Astrocyte (in vitro differentiated cells and primary cell): ENCODE data around the gene PCP4L1. TPM values are rescaled to one million over a fixed set of nuclear protein-coding genes. Genes with fewer than 3 reads are reported as not detected.

Experiments
- DNase-seq: peaks from one replicate; pipeline ENCODE4 v3.0.0-alpha.2; 2010; ENCODE audit warnings: low read depth
- FAIRE-seq: peaks from 2 replicates; lab custom pipeline; 2011; peaks lifted over from hg19 to GRCh38; lab: Jason Lieb, UNC
- H2AFZ ChIP-seq: 2 replicates; pipeline ENCODE4 v1.6.0; 2012; ENCODE audit warnings: low read depth, low read length, inconsistent platforms
- H3K27ac ChIP-seq: 2 replicates; pipeline ENCODE4 v1.5.1; 2011; ENCODE audit warnings: low read depth, low read length, inconsistent platforms
- H3K27me3 ChIP-seq: 2 replicates; pipeline ENCODE4 v1.6.0; 2011; ENCODE audit warnings: low read length, inconsistent platforms; ENCODE audit not compliant: insufficient read depth
- H3K36me3 ChIP-seq: 2 replicates; pipeline ENCODE4 v1.5.1; 2011; ENCODE audit warnings: low read length, inconsistent platforms; ENCODE audit not compliant: insufficient read depth
- H3K4me1 ChIP-seq: 2 replicates; pipeline ENCODE4 v1.5.1; 2011; ENCODE audit warnings: low read length, inconsistent platforms; ENCODE audit not compliant: insufficient read depth
- H3K4me2 ChIP-seq: 2 replicates; pipeline ENCODE4 v1.6.0; 2012; ENCODE audit warnings: low read length, inconsistent platforms
- H3K4me3 ChIP-seq: 2 replicates; pipeline ENCODE4 v1.5.1; 2011; ENCODE audit warnings: low read depth, mild to moderate bottlenecking, low read length, inconsistent platforms; ENCODE audit not compliant: insufficient read depth
- H3K79me2 ChIP-seq: 2 replicates; pipeline ENCODE4 v1.6.0; 2012; ENCODE audit warnings: mild to moderate bottlenecking, low read length, inconsistent platforms; ENCODE audit not compliant: insufficient read depth
- H3K9ac ChIP-seq: 2 replicates; pipeline ENCODE4 v1.6.0; 2012; ENCODE audit warnings: mild to moderate bottlenecking, low read length, inconsistent platforms
- H3K9me3 ChIP-seq: 2 replicates; pipeline ENCODE4 v1.5.1; 2012; ENCODE audit warnings: low read depth, mild to moderate bottlenecking, low read length, inconsistent platforms; ENCODE audit not compliant: insufficient read depth
- H4K20me1 ChIP-seq: 2 replicates; pipeline ENCODE4 v1.6.0; 2012; ENCODE audit warnings: low read length, inconsistent platforms; ENCODE audit not compliant: insufficient read depth
- H3K27ac Mint-ChIP-seq: one replicate; pipeline ENCODE4 v1.8.0; 2021; ENCODE audit warnings: mild to moderate bottlenecking, mixed read lengths; ENCODE audit not compliant: unreplicated experiment
- H3K27me3 Mint-ChIP-seq: one replicate; pipeline ENCODE4 v1.8.0; 2021; ENCODE audit warnings: low read depth, mixed read lengths; ENCODE audit not compliant: unreplicated experiment
- H3K36me3 Mint-ChIP-seq: one replicate; pipeline ENCODE4 v1.8.0; 2021; ENCODE audit warnings: low read depth, mixed read lengths; ENCODE audit not compliant: unreplicated experiment
- H3K4me1 Mint-ChIP-seq: one replicate; pipeline ENCODE4 v1.8.0; 2021; ENCODE audit warnings: low read depth, mixed read lengths; ENCODE audit not compliant: unreplicated experiment
- H3K4me3 Mint-ChIP-seq: one replicate; pipeline ENCODE4 v1.8.0; 2021; ENCODE audit warnings: mild to moderate bottlenecking, moderate library complexity, mixed read lengths; ENCODE audit not compliant: unreplicated experiment
- H3K9me3 Mint-ChIP-seq: one replicate; pipeline ENCODE4 v1.8.0; 2021; ENCODE audit warnings: mild to moderate bottlenecking, mixed read lengths; ENCODE audit not compliant: unreplicated experiment
- EZH2 ChIP-seq: IDR thresholded peaks from 2 replicates; pipeline ENCODE4 v1.6.1; 2012; ENCODE audit warnings: mild to moderate bottlenecking, low read length, inconsistent platforms; ENCODE audit not compliant: insufficient read depth
- total RNA-seq: library from RNA; stranded (reverse); gene quantifications from 2 replicates; pipeline ENCODE4 v1.2.1, GENCODE V29; 2021
- TF ChIP-seq, protein P1 (sequence below): IDR thresholded peaks from 2 replicates; pipeline ENCODE4 v1.5.1; 2011; ENCODE audit warnings: low read depth, mild to moderate bottlenecking, inconsistent platforms, low read length, moderate library complexity; ENCODE audit not compliant: insufficient read depth

Gene PCP4L1
- total RNA-seq, 1 donor from 2014 or later: not detected

DNA sequence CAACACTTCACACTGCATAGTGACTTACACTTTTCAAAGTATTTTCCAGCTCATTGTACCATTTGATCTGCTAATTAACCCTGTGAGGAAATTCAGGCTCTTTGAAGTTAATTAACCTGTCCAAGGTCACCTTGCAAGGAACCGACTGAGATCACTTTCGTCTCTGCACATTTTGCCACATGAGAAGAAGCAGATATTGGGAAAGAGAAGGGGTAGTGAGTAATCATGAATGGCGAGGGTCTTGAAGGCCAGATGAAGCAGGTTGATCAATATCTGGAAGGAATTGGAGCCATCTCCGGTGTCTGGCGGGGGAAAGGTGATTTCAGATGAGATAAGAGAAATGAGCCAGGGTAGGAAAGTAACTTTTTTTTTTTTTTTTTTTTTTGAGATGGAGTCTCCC, 38.5 kb upstream of the PCP4L1 start:
- TF ChIP-seq, protein P1, sequence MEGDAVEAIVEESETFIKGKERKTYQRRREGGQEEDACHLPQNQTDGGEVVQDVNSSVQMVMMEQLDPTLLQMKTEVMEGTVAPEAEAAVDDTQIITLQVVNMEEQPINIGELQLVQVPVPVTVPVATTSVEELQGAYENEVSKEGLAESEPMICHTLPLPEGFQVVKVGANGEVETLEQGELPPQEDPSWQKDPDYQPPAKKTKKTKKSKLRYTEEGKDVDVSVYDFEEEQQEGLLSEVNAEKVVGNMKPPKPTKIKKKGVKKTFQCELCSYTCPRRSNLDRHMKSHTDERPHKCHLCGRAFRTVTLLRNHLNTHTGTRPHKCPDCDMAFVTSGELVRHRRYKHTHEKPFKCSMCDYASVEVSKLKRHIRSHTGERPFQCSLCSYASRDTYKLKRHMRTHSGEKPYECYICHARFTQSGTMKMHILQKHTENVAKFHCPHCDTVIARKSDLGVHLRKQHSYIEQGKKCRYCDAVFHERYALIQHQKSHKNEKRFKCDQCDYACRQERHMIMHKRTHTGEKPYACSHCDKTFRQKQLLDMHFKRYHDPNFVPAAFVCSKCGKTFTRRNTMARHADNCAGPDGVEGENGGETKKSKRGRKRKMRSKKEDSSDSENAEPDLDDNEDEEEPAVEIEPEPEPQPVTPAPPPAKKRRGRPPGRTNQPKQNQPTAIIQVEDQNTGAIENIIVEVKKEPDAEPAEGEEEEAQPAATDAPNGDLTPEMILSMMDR: no peak
- no peak for TF ChIP-seq EZH2
- Mint-ChIP-seq H3K27me3 (peaks cover 11% of the 10 kb centered on the region), H3K9me3 (no peaks in the 10 kb centered on the region), H3K36me3 (peaks cover 3% of the 10 kb centered on the region), H3K4me1 (peaks cover 15% of the 10 kb centered on the region), H3K27ac (no peak overlapping the region), H3K4me3 (no peak overlapping the region)
- no peak overlapping the region for H3K9ac ChIP-seq
- peaks cover 3% of the 10 kb centered on the region for H3K36me3 ChIP-seq
- no peaks in the 10 kb centered on the region for H3K79me2 ChIP-seq
- H3K4me2 ChIP-seq: no peak overlapping the region
- DNase-seq (no peak), FAIRE-seq (no peak)
- no peak overlapping the region for H2AFZ ChIP-seq
- H3K27ac ChIP-seq: no peak overlapping the region
- H3K4me3 ChIP-seq: no peak overlapping the region
- peaks cover 14% of the 10 kb centered on the region for H3K4me1 ChIP-seq
- no peaks in the 10 kb centered on the region for H3K27me3 ChIP-seq
- no peaks in the 10 kb centered on the region for H3K9me3 ChIP-seq
- no peaks in the 10 kb centered on the region for H4K20me1 ChIP-seq

DNA sequence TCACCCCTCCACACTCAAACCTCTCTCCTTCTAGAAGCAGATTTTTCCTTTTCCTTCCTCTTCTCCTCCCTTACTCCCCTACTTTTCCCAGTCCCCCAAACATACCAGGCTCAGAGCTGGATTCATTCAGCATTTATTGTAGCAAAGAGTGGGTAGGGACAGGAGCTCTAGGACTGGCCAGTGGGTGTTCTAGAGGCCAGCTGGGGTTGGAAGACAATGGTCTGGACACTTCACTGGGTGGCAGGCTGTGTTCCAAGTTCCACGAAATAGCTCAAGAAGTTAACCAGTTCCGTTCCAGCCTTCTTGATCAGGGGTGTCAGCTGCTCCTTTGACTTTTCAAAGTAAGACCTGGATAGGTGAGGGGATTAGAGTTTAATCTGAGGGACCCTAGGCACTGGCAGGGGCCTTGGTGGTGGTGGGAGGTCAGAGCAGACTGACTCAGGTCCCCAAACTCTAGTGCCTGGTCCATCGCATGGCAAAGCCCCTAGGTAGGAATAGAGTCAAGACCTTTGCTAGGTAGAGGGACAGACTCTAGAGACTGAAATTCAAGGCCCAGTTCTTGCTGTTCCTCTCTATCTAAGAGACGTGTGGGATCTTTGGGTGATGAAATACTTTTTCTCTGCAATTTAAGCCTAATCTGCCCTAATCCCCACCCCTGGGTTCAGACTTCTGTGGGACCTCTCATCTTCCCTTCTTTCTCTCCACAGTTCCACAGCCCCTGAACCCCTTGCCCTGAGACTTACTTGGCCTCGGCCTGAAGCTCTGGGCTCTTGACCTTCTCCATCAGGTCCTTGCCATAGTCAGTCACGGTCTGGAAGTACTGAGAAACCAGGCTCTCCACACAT, 36.1 kb upstream of the PCP4L1 start:
- Mint-ChIP-seq H3K4me1 (peaks cover 19% of the 10 kb centered on the region), H3K4me3 (no peak overlapping the region), H3K36me3 (no peaks in the 10 kb centered on the region), H3K9me3 (no peaks in the 10 kb centered on the region), H3K27ac (no peak overlapping the region), H3K27me3 (peaks cover 11% of the 10 kb centered on the region)
- Histone ChIP-seq H3K4me1 (peaks cover 17% of the 10 kb centered on the region), H3K27me3 (no peaks in the 10 kb centered on the region), H4K20me1 (no peaks in the 10 kb centered on the region), H3K79me2 (peaks cover 8% of the 10 kb centered on the region), H3K4me3 (no peak overlapping the region), H3K4me2 (no peak overlapping the region), H3K27ac (no peak overlapping the region), H3K36me3 (no peaks in the 10 kb centered on the region), H3K9me3 (no peaks in the 10 kb centered on the region), H2AFZ (no peak overlapping the region), H3K9ac (no peak overlapping the region)
- TF ChIP-seq, protein P1: no peak
- TF ChIP-seq EZH2: no peak
- FAIRE-seq: no peak
- DNase-seq: no peak
